Activated T-helper 1 cell treated with anti-CD3 and anti-CD28 coated beads, Interleukin-12 subunit alpha, Interleukin-12 subunit beta, Interleukin-2, Interleukin-4 antibody, amounts not matched to agents 30 ng/mL and 10 ng/mL and 1 ng/mL, durations not matched to agents 14 hours and 24 hours and 36 hours (primary cell): ENCODE data around the gene TTLL11. TPM values are rescaled to one million over a fixed set of nuclear protein-coding genes. Genes with fewer than 3 reads are reported as not detected.

Experiments used
- DNase-seq: peaks from one replicate; pipeline ENCODE4 v3.0.0; 2021; ENCODE audit warnings: low spot score
- H3K27ac Mint-ChIP-seq: one replicate; pipeline ENCODE4 v1.8.0; 2021; ENCODE audit warnings: mild to moderate bottlenecking, mixed read lengths
- H3K27me3 Mint-ChIP-seq: one replicate; pipeline ENCODE4 v1.8.0; 2022; ENCODE audit warnings: mild to moderate bottlenecking, moderate library complexity, mixed read lengths; ENCODE audit not compliant: insufficient read depth
- H3K36me3 Mint-ChIP-seq: one replicate; pipeline ENCODE4 v1.8.0; 2021; ENCODE audit warnings: low read depth, mixed read lengths
- H3K4me1 Mint-ChIP-seq: one replicate; pipeline ENCODE4 v1.8.0; 2021; ENCODE audit warnings: low read depth, mixed read lengths
- H3K4me3 Mint-ChIP-seq: one replicate; pipeline ENCODE4 v1.8.0; 2021; ENCODE audit warnings: mild to moderate bottlenecking, moderate library complexity, mixed read lengths
- H3K9me3 Mint-ChIP-seq: one replicate; pipeline ENCODE4 v1.8.0; 2021; ENCODE audit warnings: mixed read lengths
- intact Hi-C: fragments of 100-400 bp; cut with micrococcal nuclease; formaldehyde crosslinking; loops from one replicate; pipeline ENCODE4 v1.15.1; 2024
- total RNA-seq: library from RNA; stranded (reverse); gene quantifications from 2 replicates; pipeline ENCODE4 v1.2.3, GENCODE V29; 2022

Gene TTLL11
- total RNA-seq, 1 donor from 2014 or later: 3.0 TPM

DNA sequence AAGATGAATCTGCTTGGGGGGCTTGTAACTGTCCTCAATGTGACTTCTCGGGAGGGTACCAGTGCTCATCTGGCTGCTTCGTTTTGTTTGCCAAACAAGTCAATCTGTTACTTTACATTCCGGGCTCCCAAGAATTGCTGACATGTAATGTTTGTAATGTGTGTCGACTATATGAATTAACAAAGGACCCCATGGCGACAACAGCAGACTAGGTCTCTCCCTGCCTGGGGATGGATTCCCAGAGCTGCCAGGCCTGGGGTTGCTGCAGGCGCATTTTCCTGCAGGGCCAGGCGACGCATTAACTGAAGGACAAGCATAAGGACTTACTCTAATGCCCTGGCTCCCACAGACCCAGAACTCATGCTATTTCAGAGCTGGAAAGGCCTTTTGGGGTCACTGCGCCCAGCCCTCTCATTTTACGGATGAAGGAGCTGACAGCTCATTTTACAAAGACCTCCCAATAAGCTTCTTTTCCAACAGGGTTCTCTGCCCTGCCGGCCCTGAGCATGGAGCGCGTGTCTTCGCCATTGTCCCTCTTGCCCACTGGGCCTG, 214.8 kb downstream of the TTLL11 start:
- no peaks in the 10 kb centered on the region for H3K36me3 Mint-ChIP-seq
- H3K4me3 Mint-ChIP-seq: no peak overlapping the region
- no peaks in the 10 kb centered on the region for H3K9me3 Mint-ChIP-seq
- H3K4me1 Mint-ChIP-seq: no peaks in the 10 kb centered on the region
- no peak overlapping the region for H3K27ac Mint-ChIP-seq
- peaks cover 7% of the 10 kb centered on the region for H3K27me3 Mint-ChIP-seq
- DNase-seq: no peak
- intact Hi-C loops: no loop called here

GRCh38 chr9:121876658-121877271, 216.3 kb downstream of the TTLL11 start:
- DNase-seq: no peak
- H3K4me1 Mint-ChIP-seq: no peaks in the 10 kb centered on the region
- intact Hi-C loops: no loop called here
- H3K9me3 Mint-ChIP-seq: no peaks in the 10 kb centered on the region
- H3K36me3 Mint-ChIP-seq: no peaks in the 10 kb centered on the region
- H3K27me3 Mint-ChIP-seq: peaks cover 4% of the 10 kb centered on the region
- H3K4me3 Mint-ChIP-seq: no peak overlapping the region
- H3K27ac Mint-ChIP-seq: no peak overlapping the region

GRCh38 chr9:121876255-121876654, 216.9 kb downstream of the TTLL11 start:
- Mint-ChIP-seq H3K9me3 (no peaks in the 10 kb centered on the region), H3K27ac (no peak overlapping the region), H3K27me3 (peaks cover 4% of the 10 kb centered on the region), H3K4me3 (no peak overlapping the region), H3K36me3 (no peaks in the 10 kb centered on the region), H3K4me1 (no peaks in the 10 kb centered on the region)
- DNase-seq: no peak
- intact Hi-C loops: no loop called here

- Mint-ChIP-seq H3K27me3 (peaks cover 4% of the 10 kb centered on the region), H3K27ac (no peak overlapping the region), H3K4me3 (no peak overlapping the region), H3K9me3 (no peaks in the 10 kb centered on the region), H3K36me3 (no peaks in the 10 kb centered on the region), H3K4me1 (no peaks in the 10 kb centered on the region)
- intact Hi-C loops: no loop called here
- DNase-seq: no peak
Measured at GRCh38 chr9:121874524-121874923, 218.6 kb downstream of the TTLL11 start.

DNA sequence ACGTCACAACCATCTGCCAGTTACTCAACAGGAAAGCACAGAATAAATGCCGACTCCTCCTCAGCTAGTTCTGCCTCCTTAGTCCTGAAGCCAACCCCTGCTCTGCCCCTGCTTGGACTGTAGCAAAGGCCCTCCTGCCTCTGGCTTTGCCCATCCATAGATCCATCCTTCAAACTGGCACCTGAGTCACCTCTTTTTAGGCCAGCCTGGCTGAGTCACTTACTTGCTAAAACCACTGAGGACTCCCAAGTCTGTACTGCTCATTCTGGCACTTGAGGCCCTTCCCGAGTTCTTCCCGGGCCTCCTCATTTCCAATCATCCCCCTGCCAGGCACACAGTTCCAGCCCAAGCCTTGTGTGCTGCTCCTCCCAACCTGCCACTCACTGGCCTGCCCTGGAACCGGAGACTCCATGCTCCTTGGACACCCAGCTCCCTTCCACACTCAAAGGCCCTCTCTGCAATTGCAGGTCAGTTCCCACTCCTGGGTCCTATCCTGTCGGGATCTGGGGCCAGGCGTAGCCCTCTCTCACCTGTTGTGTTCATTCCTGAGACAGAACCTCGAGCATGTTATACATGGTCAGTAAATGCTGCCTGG, 221.6 kb downstream of the TTLL11 start:
- H3K9me3 Mint-ChIP-seq: no peaks in the 10 kb centered on the region
- intact Hi-C loops: no loop called here
- no peak for DNase-seq

GRCh38 chr9:121870271-121870670, 222.8 kb downstream of the TTLL11 start:
- intact Hi-C loops: no loop called here

More for the DNA sequence above, 221.6 kb downstream of the TTLL11 start:
- Mint-ChIP-seq H3K36me3 (no peaks in the 10 kb centered on the region), H3K4me1 (no peaks in the 10 kb centered on the region), H3K4me3 (no peak overlapping the region), H3K27ac (no peak overlapping the region), H3K27me3 (peaks cover 8% of the 10 kb centered on the region)

GRCh38 chr9:121868626-121869025, 224.5 kb downstream of the TTLL11 start:
- peaks cover 8% of the 10 kb centered on the region for H3K27me3 Mint-ChIP-seq
- intact Hi-C loops: no loop called here
- H3K27ac Mint-ChIP-seq: no peak overlapping the region
- DNase-seq: no peak
- no peaks in the 10 kb centered on the region for H3K4me1 Mint-ChIP-seq
- no peaks in the 10 kb centered on the region for H3K9me3 Mint-ChIP-seq
- H3K4me3 Mint-ChIP-seq: no peak overlapping the region
- no peaks in the 10 kb centered on the region for H3K36me3 Mint-ChIP-seq

More at GRCh38 chr9:121870271-121870670, 222.8 kb downstream of the TTLL11 start:
- Mint-ChIP-seq H3K36me3 (no peaks in the 10 kb centered on the region), H3K27ac (no peak overlapping the region), H3K27me3 (peaks cover 8% of the 10 kb centered on the region), H3K9me3 (no peaks in the 10 kb centered on the region), H3K4me1 (no peaks in the 10 kb centered on the region), H3K4me3 (no peak overlapping the region)
- no peak for DNase-seq

GRCh38 chr9:121866927-121867326, 226.2 kb downstream of the TTLL11 start:
- Mint-ChIP-seq H3K4me1 (no peaks in the 10 kb centered on the region), H3K27me3 (peaks cover 6% of the 10 kb centered on the region), H3K4me3 (no peak overlapping the region), H3K9me3 (no peaks in the 10 kb centered on the region), H3K27ac (no peak overlapping the region), H3K36me3 (no peaks in the 10 kb centered on the region)
- intact Hi-C loops: no loop called here
- no peak for DNase-seq

DNA sequence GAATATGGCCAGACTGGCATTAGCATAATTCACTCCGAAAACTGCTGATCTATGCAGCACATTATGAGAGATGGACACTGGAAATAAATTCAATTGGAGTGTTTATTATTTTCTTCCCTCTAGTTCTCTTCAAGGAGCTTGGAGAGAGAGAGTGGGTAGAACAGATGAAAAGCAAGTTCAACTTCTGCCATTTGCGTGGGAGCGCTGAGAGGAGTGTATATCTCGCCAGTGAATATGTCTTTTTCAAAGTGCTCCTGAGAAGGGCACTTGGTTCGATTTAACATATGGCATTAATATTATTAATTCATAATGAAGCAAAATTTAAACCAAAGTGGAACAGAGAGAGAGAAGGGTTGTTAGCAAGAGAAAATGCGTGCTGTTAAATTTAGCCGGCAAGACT, 227.2 kb downstream of the TTLL11 start:
- Mint-ChIP-seq H3K27me3 (peaks cover 6% of the 10 kb centered on the region), H3K4me3 (no peak overlapping the region), H3K36me3 (no peaks in the 10 kb centered on the region), H3K27ac (no peak overlapping the region), H3K4me1 (no peaks in the 10 kb centered on the region), H3K9me3 (no peaks in the 10 kb centered on the region)
- intact Hi-C loops: no loop called here
- no peak for DNase-seq

GRCh38 chr9:121865060-121865459, 228.0 kb downstream of the TTLL11 start:
- intact Hi-C loops: no loop called here
- Mint-ChIP-seq H3K4me3 (no peak overlapping the region), H3K9me3 (no peaks in the 10 kb centered on the region), H3K4me1 (no peaks in the 10 kb centered on the region), H3K27me3 (peaks cover 6% of the 10 kb centered on the region), H3K27ac (no peak overlapping the region), H3K36me3 (no peaks in the 10 kb centered on the region)
- no peak for DNase-seq

- DNase-seq: no peak
- intact Hi-C loops: no loop called here
- Mint-ChIP-seq H3K27ac (no peak overlapping the region), H3K9me3 (no peaks in the 10 kb centered on the region), H3K36me3 (no peaks in the 10 kb centered on the region), H3K4me1 (no peaks in the 10 kb centered on the region), H3K4me3 (no peak overlapping the region), H3K27me3 (peaks cover 9% of the 10 kb centered on the region)
Measured at GRCh38 chr9:121863955-121864354, 229.2 kb downstream of the TTLL11 start.

DNA sequence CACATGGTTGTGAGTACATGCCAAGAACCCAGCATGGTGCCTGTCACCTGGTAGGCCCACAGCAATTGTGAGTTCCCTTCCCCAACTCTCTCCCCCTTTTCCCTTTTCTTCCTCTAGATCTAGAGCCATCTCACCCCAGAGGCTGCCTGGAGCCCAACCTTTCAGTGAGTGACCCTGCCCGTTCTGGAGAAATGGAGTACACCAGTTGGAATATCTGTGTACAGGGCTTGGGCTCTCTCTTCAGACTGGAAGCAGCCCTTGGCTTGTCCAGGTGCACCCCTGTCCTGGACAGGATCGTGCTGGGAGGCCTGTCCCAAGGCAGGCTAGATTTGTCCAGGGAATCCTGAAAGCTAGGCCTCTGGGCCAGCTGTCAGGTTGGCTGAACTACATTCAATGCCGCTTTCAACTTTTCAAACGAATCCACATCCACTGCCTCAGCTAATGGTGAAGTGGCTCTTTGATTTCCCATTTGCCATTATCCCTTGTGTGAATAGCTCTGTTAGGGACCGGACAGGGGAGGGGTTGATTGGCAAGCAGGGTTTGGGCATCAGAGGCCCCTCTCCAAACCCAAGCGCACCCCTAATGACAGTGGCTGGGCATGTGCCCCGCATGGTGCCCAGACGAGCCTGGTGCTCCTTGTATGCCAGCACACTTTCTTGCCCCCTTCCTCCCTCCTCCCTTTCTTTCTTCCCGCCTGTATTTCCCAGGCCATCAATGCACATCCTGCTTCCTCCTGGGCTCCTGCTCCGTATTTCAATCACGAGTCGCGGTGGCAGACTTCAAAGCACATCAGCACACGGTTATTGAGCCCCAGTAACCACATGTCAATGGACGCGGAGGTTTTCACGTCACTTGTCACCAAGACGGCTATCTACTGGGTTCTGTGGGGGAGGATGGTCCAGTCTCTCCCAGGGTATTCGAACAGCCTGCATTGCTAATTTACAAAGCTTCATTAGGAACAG, 230.5 kb downstream of the TTLL11 start:
- H3K27ac Mint-ChIP-seq: no peak overlapping the region
- intact Hi-C loops: no loop called here
- no peaks in the 10 kb centered on the region for H3K4me1 Mint-ChIP-seq
- no peaks in the 10 kb centered on the region for H3K36me3 Mint-ChIP-seq
- no peak for DNase-seq
- peaks cover 9% of the 10 kb centered on the region for H3K27me3 Mint-ChIP-seq
- H3K9me3 Mint-ChIP-seq: no peaks in the 10 kb centered on the region
- H3K4me3 Mint-ChIP-seq: no peak overlapping the region
